ENCODE results near the gene RPL13A. TPM values are rescaled to one million over a fixed set of nuclear protein-coding genes. Genes with fewer than 3 reads are reported as not detected.

The RPL13A gene
- total and polyA plus RNA-seq, 9 of the 15 experiments (the other 6 are each of a cell fraction or from before 2014, with no cell fraction given) = 1,744 to 5,482 (median 2,949) TPM

DNA sequence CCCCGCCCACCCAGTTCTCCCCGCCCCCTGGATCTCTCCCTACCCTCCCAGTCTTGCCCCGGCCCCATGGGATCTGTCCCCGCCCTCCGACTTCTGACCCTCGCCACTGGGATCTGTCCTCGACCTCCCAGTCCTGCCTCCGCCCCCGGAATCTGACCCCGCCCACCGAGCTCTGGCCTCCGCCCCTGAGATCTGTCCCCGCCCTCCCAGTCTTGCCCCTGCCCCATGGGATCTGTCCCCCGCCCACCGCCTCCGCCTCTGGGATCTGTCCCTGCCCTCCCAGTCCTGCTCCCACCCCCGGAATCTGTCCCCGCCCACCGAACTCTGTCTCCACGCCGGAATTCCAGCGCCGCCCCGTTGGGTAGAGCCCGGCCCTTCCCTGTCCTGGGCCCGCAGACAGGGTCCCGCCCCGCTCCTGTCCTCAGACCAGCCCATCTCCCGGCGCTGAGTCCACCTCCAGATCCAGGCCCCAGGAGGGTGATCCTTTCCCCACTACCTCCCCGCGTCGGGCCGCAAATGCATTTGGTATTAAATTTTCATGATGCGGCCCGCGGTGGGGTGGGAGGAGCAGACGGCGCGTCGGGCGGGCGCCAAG is 44.5 kb upstream of the RPL13A start (continued):
- TF ChIP-seq, protein P1, sequence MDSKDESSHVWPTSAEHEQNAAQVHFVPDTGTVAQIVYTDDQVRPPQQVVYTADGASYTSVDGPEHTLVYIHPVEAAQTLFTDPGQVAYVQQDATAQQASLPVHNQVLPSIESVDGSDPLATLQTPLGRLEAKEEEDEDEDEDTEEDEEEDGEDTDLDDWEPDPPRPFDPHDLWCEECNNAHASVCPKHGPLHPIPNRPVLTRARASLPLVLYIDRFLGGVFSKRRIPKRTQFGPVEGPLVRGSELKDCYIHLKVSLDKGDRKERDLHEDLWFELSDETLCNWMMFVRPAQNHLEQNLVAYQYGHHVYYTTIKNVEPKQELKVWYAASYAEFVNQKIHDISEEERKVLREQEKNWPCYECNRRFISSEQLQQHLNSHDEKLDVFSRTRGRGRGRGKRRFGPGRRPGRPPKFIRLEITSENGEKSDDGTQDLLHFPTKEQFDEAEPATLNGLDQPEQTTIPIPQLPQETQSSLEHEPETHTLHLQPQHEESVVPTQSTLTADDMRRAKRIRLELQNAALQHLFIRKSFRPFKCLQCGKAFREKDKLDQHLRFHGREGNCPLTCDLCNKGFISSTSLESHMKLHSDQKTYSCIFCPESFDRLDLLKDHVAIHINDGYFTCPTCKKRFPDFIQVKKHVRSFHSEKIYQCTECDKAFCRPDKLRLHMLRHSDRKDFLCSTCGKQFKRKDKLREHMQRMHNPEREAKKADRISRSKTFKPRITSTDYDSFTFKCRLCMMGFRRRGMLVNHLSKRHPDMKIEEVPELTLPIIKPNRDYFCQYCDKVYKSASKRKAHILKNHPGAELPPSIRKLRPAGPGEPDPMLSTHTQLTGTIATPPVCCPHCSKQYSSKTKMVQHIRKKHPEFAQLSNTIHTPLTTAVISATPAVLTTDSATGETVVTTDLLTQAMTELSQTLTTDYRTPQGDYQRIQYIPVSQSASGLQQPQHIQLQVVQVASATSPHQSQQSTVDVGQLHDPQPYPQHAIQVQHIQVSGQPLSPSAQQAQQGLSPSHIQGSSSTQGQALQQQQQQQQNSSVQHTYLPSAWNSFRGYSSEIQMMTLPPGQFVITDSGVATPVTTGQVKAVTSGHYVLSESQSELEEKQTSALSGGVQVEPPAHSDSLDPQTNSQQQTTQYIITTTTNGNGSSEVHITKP (IDR thresholded peaks at IDR 0.05; ENCODE audit: partially characterized antibody) = peak; percentile 54
- TF ChIP-seq KLF13 (tag; IDR thresholded peaks at IDR 0.05; ENCODE audit: borderline replicate concordance, low read depth) (no peak), ZKSCAN8 (CRISPR knock-in tag; IDR thresholded peaks at IDR 0.05) (no peak), ZBTB7A (IDR thresholded peaks at IDR 0.05; ENCODE audit: borderline replicate concordance, control insufficient read depth, low read depth, low read length) (peak; percentile 20; the same call in 1 of the 2 replicates), NR2C2 (CRISPR knock-in tag; IDR thresholded peaks at IDR 0.05) (no peak), NR2C2 (tag; IDR thresholded peaks at IDR 0.05) (peak; percentile 20; the same call in 1 of the 2 replicates), SIN3B (IDR thresholded peaks at IDR 0.05; ENCODE audit: low read depth) (0 out of 2 replicates have a peak, but pooled peaks have one; percentile 33), ZNF184 (CRISPR knock-in tag; IDR thresholded peaks at IDR 0.05) (no peak)
- TF ChIP-seq, protein P2, sequence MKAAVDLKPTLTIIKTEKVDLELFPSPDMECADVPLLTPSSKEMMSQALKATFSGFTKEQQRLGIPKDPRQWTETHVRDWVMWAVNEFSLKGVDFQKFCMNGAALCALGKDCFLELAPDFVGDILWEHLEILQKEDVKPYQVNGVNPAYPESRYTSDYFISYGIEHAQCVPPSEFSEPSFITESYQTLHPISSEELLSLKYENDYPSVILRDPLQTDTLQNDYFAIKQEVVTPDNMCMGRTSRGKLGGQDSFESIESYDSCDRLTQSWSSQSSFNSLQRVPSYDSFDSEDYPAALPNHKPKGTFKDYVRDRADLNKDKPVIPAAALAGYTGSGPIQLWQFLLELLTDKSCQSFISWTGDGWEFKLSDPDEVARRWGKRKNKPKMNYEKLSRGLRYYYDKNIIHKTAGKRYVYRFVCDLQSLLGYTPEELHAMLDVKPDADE (conservative IDR thresholded peaks at IDR 0.05; ENCODE audit: control insufficient read depth, low read depth, low read length) = 0 out of 2 replicates have a peak, but pooled peaks have one; percentile 38
- TF ChIP-seq, protein P3, sequence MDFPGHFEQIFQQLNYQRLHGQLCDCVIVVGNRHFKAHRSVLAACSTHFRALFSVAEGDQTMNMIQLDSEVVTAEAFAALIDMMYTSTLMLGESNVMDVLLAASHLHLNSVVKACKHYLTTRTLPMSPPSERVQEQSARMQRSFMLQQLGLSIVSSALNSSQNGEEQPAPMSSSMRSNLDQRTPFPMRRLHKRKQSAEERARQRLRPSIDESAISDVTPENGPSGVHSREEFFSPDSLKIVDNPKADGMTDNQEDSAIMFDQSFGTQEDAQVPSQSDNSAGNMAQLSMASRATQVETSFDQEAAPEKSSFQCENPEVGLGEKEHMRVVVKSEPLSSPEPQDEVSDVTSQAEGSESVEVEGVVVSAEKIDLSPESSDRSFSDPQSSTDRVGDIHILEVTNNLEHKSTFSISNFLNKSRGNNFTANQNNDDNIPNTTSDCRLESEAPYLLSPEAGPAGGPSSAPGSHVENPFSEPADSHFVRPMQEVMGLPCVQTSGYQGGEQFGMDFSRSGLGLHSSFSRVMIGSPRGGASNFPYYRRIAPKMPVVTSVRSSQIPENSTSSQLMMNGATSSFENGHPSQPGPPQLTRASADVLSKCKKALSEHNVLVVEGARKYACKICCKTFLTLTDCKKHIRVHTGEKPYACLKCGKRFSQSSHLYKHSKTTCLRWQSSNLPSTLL (IDR thresholded peaks at IDR 0.05) = peak; percentile 37; the same call in 1 of the 2 replicates
